NCI-H1105 (cell line): Measurements from ENCODE around the gene ARFGAP2.

Experiments
- DNase-seq: peaks from one replicate; lab custom pipeline; 2025; lab: John Stamatoyannopoulos, UW

ARFGAP2 gene

DNA sequence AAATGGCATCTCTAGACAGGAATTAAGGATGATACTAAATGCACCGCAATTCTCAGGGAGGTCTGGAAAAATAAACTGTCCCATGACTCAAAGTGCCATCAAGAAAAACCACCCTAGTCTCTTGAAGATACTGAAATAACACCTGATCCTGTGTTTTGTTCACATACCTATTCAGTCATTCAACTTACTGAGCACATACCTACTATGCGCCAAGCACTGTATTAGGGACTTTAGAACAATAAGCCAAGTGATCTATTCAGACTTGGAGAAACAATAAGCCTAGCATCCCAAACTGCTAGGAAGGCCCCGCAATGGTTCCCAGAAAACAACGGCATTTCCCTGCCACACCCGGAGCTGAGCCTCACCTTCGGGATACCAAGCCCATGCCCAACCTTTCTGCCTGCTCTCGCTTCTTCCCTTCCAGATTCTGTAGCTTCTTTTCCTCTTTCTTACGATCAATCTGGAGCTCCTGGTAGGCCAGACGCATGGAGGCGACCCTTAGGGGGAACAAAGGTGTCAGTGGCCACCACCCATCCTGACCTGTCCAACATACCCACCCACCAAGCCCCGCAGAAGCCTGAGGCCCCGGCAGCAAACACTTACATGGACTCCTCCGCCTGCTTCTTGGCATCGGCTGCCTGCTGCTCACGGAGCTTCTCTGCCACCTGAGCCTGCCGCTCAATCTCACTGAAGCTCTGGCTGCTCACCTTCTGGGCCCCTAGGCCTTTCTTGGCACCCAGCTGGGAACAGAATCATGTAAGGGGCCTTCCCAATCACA is 5.4 kb downstream of the ARFGAP2 start:
- no peak for DNase-seq

DNA sequence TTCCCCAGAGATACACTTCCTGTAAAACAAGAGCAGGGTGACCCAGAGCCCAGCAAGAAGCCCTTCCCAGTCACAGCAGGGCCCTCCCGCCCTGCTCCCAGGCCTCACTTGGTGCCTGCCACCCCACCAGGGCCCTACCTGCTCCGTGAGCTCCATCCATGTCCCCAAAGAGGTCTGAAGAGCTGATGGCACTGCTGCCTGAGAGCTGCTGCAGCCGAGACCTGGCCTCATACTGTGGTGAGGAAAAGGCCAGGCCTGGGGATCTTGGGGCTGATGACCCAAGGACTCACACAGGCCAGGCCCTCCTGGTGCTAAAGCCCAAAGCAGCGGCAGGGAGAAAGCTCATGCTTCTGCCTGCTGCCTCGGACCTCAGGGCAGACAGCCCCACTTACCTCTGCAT is 10.3 kb downstream of the ARFGAP2 start:
- DNase-seq = no peak

DNA sequence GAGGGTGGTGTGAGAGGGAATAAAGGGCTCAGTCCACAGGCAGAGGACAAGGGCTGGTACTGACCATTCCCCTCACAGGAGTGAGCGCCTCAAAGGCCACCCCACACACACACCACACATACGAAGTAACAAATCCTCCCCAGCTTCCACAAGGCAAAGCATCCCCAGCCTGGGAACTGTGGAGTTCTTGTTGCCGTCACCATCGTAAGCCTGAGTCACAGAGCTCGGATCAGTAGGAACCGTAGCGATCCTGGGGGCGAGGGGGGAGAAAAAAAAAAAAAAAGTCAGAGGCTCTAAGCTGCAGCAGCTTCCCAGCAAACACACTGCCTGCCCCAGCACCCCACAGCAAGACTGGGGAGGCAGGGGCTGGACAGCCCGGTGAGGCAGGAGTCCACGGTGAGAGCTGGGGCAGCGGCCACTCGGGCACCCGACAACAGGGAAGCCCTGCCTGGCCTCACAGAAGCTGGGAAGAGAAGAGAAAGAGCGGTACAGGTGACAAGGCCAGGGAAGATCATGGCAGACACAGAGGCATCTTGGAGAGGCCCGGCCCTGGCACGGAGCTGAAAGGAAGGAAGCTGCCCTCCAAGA is 11.3 kb downstream of the ARFGAP2 start:
- DNase-seq = no peak

DNA sequence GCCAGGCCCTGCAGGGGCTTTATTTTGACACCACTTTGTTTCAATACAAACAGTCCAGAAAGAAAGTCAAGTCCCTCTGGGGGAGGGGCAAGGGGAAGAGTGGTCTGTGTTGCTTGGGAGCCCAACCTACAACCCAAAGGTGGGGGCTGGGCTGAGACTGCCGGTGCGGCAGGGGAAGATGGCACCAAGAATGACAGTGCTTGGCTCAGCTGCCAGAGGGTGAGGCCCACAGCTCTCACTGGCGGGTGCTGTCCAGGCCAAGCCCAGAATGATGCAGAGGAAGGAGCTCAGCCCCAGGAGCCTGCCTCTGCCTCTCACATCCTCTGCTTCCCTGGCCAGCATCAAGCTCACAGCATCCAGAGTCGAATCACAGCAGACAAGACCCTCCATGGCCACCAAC is 12.4 kb downstream of the ARFGAP2 start:
- no peak for DNase-seq

DNA sequence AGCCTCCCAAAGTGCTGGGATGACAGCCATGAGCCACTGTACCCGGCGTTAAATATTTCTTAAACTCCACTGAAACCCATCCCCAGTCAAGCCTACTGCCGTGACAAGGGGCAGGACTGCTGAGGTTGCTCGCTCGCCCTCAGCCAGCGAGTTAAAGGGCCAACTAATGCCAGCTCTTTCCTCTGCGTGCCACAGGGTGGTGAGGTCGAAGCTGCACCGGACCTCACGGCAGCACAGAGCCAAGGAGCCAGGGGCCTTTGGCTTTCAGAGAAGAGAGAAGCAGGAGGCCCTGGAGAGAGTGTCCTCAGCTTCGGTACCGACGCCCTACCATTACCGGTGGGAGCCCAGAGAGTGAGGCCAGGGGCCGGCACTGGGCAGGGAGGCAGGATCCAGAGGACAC is 12.8 kb downstream of the ARFGAP2 start:
- DNase-seq = no peak

DNA sequence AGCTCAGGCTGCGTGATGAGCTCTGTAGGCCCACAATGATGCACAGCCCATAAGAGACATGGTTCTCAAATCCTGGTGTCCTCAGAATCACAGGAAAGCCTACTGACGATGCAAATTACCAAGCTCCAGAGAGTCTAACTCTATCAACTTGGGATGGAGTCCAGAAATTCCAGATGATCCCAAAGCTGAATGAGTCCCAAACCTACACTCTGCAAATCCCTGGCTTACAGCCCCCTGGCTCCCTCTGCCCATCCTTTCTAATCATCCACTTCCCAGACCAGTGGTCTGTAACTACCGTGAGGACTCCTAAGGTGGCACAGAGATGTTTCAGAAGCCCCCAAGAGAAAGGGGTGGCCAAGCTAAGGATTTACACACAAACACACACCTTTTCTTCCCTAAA is 13.5 kb downstream of the ARFGAP2 start:
- DNase-seq = no peak

DNA sequence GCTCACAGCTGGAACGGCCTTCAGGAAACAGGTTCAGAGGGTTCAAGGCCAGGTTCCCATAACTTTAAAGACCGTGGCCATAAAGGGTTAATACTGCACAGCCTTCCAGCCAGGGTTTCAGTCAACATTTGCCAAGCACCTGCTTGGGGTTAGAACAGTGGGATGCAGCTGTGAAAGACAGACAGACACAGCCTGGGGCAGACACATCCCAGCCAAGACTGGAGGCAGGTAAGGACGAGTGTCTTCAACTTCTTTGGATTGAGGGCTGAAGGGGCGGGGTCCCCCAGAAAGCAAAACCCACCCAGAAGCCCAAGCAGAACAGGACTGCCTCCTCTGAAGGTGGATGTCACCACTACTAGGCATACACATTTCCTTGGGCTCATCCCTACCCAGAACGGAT is 14.3 kb downstream of the ARFGAP2 start:
- DNase-seq = no peak

DNA sequence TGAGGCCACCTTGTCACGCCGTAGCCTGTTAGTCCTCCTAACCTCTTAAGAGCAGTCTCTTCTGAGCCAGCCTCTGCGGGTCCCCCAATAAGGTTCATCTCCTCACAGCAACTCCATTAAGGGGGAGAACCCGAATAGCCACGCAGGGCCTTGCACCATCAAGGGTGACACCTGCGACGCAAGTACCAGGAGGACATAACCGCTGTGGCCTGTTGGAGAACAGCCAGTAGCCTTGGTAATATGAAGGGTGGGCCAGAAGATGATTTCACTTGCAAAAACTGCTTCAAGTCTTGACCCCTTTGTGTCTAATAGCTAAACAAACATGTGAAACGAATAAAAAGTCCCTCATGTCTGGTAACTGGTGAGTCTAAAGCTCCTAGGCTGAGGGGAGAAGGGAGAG is 14.8 kb downstream of the ARFGAP2 start:
- no peak for DNase-seq

DNA sequence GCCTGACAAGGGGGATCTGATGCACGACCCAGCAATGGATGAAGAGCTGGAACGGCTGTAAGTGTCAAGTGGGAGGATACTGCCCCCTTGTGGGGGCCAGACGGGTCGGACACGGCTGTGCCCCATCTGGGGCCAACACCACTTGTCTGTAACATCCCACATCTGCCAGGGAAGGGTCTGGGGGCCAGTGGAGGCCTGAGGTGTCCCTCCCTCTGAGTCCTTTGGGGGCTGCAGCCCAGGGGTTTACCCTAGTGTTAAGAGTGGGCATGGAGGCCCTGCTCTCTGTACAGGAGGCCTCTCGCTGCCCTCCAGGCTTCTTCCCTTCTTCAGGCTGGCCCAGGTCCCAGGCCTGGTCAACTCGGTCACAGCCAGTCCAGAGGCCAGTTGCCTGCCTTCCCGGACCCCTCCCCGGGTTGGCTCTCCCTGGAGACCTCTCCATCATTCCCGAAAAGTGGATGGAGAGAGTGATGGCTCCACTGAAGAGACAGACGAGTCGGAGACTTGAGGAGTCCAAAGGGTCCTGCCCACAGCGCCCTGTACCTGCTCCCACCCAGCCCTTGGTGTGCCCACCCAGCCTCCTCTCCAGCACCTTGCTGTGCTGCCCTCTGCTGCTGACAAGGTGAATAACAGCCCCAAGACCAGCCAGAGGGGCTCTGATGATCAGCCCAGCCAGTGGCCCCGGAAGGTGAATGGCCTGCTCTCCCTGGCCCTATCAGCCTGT is 15.4 kb downstream of the ARFGAP2 start:
- DNase-seq = peak; percentile 55

DNA sequence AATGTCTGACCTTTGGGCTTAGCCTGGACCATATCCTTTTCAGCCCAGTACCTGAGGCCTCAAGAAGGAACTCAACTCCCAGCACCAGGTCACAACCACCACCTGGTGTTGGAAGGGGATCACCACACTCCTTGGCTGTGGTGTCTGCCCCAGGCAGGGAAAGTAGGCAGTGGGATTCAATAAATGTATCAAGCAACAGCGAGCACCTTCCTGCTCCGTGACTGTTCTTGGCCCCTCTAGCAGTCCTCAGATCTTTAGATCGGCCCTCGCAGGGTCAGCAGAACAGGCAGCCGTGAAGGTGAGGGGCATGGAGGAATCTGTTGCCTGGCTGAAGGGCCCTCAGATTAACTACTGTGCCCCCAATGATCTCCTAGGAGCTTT is 15.9 kb downstream of the ARFGAP2 start:
- DNase-seq = no peak

DNA sequence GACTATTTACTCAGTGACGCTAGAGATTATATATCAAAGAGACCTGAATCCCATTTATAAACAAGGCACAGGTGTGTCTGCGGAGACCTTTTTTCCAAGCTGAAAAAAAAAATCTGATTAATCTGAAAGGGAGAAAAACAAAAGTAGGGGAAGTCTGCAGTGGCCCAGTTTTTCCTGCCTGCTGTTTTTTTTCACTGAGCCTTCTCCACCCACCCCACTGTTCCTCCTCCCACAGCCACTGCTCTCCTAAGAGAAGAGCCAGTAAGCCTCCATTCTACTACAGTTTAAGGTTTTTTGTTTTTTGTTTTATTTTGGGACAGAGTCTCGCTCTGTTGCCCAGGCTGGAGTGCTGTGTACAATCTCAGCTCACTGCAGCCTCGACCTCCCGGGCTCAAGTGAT is 18.4 kb downstream of the ARFGAP2 start:
- no peak for DNase-seq

DNA sequence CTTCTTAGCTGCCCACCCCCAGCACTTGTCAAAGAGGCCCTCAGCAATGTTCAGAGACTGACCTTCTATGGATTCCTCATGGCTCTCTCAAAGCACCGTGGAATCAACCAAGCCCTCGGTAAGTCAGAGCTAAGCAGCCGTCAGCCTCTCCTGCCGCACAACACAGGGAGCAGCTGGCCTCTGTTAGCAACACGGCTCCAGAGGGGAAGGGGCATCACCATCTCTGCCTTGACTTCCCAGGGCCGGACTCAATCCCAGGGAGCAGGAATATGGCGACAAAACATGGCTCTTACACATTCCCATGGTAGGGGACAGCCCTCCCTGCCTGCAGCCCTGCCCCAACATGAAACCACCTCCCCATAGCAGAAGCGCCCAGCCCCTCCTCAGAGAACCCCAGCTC is 18.9 kb downstream of the ARFGAP2 start:
- DNase-seq = no peak

DNA sequence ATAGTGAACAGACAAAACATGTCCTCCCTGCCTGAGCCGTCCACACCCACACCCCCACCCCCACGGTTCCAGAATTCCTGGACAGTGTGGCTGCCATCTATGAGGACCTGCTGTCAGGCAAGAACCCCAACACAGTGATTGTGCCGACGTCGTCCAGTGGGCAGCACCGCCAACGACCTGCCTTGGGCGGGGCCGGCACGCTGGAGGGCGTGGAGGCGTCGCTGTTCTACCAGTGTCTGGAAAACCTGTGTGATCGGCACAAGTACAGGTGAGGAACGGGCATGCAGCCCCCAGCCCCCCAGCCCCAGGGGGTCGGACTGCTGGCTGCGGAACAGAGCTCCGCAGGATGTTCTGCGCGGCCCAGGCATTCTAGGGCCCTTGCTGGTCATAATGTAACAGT is 19.7 kb downstream of the ARFGAP2 start:
- no peak for DNase-seq

DNA sequence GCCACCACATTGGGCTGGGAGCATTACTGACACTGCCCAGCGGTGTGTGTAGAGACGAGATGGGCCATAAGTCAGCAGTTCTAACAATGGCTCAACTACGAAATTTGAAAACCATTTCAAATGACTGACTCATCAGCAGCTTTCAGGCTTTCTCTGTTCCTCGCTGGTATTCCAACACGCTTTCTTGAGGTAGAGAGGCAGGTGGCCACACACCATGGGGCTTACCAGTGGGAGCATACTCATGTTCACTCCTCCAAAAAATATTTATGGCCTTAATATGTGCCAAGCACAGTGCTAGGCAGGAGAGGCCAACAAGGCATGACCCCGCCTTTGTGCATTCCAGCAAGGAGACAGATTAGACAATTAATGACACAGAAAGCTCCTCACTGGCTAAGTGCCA is 20.3 kb downstream of the ARFGAP2 start:
- no peak for DNase-seq

DNA sequence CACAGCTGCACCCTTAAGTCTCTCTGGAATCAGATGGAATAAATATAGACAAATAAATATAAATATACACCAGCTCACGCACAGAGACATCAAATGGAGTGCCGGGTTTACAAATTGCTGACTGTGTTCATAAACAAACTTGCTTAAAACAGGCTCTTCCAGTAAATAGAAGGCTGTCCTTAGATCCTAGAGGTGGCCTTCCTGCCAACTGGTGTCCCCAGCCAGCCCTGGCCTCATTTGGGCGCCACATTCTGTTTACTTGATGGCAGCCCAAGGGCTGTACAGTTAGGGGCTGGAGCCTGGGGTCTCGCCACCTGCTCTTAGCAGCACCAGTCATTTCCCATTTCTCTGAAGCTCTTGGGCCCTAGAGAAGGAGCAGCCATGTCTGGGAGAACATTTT is 20.8 kb downstream of the ARFGAP2 start:
- no peak for DNase-seq

DNA sequence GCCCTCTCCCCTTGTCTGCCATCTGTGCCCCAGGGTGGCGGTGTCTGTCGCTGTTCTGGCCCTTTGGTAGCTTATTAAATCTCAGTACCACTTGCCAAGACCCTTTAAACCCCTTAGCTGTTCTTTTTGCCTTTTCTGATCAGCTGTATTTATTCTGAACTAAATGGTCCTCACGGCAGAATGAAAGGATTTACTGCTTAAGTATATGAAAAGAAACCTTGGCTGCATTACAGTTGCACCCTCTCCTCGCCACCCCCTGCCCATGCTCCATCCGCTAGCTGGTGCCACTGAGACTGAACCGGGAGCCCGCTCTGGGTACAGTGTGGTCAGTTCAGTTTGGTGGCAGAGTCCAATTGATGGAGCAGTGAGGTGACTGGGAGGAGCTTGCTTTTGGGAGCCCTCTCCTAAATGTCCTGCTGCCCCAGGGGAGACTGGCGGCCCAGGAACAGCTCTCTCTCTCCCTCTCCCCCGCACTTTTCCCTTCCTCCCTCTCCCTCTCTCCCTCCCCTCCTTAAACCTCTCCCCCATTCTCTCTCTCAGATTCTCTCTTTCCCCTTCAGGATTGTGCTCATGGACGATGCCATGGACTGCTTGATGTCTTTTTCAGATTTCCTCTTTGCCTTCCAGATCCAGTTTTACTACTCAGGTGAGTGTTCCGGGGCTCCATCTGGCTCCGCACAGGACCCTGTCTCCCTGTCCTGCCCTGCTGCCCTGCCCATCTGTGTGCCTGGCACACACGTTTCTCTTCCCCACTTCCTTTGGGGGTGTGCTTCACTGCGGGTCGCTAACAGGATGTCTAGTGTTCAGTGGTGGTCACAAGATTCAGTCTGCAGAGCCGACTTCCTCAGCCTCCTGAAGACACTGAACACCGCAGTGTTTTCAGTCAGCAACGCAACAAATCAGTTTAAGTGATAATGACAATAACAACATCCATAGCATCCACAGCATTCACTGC is 21.8 kb downstream of the ARFGAP2 start:
- DNase-seq = no peak

DNA sequence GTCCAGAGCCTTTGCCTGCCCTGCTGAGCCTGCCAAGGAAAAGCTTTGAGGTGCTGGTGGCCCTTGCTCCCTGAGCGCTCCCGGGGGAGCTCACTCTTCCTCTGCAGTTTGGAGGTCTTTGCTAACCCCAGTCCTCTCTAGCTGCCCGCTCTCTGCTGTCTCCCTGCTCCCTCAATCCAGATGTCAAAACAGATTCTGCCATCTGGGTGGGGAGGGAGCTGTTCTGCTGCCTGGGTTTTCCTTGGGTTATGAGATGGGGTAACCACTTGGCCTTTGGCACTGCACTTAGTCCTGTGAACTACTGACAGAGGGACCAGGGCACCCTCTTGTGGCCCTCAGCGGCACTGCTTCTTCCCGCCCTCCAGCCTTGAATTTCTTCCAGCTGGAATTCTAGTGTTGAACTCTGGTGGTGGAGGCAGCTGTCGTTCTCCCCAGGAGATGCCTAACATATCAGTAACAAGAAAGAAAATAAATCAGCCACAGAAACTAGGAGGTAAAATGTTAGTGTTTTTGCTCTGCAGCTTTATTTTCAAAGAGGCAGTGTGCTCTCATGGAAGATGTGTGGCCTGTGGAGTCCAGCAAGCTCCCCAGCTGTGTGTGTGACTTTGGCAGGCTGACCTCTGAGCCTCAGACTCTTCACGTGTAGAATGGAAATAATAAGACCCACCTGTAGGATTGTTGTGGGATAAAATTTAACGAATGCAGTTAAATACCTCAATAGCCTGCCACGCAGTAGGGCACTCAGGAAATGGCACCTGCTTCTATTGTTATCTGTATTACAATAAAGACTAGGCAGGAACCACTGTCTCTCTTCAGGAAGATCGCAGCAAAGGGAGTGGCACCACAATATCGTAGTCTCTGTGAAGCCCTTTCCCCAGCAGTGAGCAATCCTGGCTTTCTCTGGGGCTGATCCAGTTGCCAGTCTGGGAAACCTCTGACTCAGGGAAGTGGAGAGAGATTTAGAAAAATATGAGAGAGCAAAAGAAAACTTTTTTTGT is 23.4 kb downstream of the ARFGAP2 start:
- peak; percentile 64 for DNase-seq

DNA sequence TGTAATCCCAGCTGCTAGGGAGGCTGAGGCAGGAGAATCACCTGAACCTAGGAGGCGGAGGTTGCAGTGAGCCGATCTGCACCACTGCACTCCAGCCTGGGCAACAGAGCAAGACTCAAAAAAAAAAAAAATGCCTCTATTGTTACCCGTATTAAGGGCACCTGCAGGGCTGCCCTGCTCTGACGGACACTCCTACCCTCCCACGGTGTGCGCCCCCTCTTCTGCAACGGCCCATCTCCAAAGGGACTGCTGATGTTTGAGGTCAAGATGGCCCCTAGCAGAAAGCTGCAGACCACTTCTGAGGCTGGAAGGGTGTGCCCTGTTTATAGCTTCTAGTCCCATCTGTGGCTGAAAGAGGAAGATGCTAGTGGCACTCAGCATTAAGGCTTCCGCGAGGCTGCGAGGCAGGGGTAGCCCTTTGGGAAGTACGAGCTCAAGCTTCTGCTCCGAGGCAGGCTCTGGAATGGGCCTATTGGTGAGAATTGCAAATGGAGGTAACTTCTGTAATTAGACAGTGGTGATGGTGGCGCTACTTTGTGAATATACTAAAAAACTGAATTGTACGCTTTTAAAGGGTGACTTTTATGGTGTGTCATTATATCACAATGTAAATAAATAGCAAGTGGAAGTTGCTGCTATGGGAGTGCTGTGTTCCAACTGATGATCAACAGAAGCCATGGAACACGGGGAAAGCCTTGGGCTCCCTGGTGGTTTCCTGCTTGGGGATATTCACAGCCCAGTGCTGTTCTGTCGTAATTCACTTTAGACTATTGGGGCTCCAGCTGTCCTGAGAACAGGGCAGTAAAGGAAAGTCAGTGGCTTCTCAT is 24.3 kb downstream of the ARFGAP2 start:
- no peak for DNase-seq

DNA sequence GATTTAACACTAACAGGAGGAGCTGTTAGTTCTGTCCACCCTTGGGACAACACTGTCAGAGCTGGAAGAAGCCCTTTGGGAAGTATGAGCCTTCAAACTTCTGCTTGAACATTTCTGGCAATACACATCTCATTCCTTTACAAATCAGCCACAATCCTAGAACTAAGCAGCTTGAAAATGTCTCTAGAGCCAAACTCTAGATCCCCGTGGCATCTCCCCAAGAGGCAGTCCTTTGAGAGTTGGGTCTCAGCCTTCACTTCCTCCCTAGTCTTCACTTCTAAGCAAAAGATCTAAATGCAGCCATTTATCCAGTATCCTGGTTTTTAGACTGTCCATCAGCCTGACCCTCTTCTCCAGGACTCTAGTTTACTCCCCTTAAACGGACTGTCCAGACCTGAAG is 26.9 kb downstream of the ARFGAP2 start:
- no peak for DNase-seq

DNA sequence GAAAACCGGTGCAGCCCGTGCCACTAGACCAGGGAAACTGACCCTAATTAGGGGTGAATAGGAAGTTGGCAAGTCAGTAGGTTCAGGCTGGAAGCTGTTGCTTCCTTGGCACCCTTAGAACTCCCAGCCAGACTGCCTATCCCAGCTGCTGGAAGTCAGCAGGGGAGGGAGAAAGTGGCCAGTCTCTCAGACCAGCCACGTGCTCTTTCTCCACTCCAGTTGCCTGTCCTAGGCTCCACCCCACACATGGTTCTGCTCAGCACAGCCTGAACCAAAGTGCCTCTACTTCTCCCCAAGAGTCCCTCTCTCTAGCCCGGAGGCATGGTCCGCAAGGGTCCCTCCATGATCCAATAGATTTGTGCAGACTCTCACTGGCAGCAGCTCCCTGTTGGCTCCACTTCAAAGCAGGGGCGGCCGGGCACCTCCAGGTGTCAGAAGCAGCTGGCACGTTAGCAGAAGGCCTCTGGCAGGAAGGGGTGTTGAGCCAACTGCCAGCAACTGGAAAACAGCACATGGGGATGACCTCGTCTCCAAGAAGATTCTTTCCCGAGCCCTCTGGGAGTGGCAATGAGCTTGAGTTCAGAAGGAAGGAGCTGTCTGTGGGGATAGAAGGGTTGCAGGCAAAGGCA is 27.7 kb downstream of the ARFGAP2 start:
- peak; percentile 32 for DNase-seq
